OCI-LY3 (cell line): ENCODE results near the gene SHISAL2A.

ENCODE experiments used
- EZH2phosphoT487 ChIP-seq: fragments of 200-600 bp; shearing (Covaris generic); IDR thresholded peaks from 2 replicates; pipeline ENCODE4 v1.6.1; 2018; ENCODE audit warnings: antibody characterized with exemption, mixed run types, low read depth
- TF ChIP-seq, protein P1 (sequence below): fragments of 200-600, 300-600 bp; sonication (generic); IDR thresholded peaks from 2 replicates; pipeline ENCODE4 v1.5.1; 2014; ENCODE audit warnings: antibody characterized with exemption, low read length, low read depth

- TF ChIP-seq, protein P1, sequence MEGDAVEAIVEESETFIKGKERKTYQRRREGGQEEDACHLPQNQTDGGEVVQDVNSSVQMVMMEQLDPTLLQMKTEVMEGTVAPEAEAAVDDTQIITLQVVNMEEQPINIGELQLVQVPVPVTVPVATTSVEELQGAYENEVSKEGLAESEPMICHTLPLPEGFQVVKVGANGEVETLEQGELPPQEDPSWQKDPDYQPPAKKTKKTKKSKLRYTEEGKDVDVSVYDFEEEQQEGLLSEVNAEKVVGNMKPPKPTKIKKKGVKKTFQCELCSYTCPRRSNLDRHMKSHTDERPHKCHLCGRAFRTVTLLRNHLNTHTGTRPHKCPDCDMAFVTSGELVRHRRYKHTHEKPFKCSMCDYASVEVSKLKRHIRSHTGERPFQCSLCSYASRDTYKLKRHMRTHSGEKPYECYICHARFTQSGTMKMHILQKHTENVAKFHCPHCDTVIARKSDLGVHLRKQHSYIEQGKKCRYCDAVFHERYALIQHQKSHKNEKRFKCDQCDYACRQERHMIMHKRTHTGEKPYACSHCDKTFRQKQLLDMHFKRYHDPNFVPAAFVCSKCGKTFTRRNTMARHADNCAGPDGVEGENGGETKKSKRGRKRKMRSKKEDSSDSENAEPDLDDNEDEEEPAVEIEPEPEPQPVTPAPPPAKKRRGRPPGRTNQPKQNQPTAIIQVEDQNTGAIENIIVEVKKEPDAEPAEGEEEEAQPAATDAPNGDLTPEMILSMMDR = no peak
- TF ChIP-seq EZH2phosphoT487 = no peak
Measured at GRCh38 chr1:52601991-52602855, 30.7 kb upstream of the SHISAL2A start, which contains the start of gene GPX7.
